Vagina (tissue), 2 donors: ENCODE data around the gene DRAM1. TPM values are rescaled to one million over a fixed set of nuclear protein-coding genes. Genes with fewer than 3 reads are reported as not detected.

Source experiments
- DNase-seq, 2 donors: peaks; one replicate each; pipeline ENCODE4 v3.0.0-alpha.2; 2017; ENCODE audit errors: extremely low spot score in 2 of 2
- H3K27ac ChIP-seq: fragments of 200-600 bp; sonication (generic); one replicate; pipeline ENCODE4 v1.5.1; 2019
- H3K27me3 ChIP-seq: fragments of 200-600 bp; sonication (generic); one replicate; pipeline ENCODE4 v1.5.1; 2019
- H3K36me3 ChIP-seq, 2 donors: fragments of 200-600 bp; sonication (generic); one replicate each; pipeline ENCODE4 v1.5.1; 2017 to 2019
- H3K4me1 ChIP-seq: fragments of 200-600 bp; sonication (generic); one replicate; pipeline ENCODE4 v1.5.1; 2019
- H3K4me3 ChIP-seq, 2 donors: fragments of 200-600 bp; sonication (generic); 1 replicate in 1 of 2; 2 replicates in 1 of 2; pipeline ENCODE4 v1.5.1; 2016 to 2019
- H3K9me3 ChIP-seq: fragments of 200-600 bp; sonication (generic); one replicate; pipeline ENCODE4 v1.5.1; 2019
- POLR2A ChIP-seq, 2 donors: fragments of 450-650 bp; IDR thresholded peaks; one replicate each; pipeline ENCODE4 v1.6.1; 2017; ENCODE audit warnings: antibody characterized with exemption in 2 of 2, mild to moderate bottlenecking in 2 of 2, moderate library complexity in 2 of 2
- POLR2AphosphoS5 ChIP-seq, 2 donors: sonication (generic); formaldehyde crosslinking; IDR thresholded peaks; one replicate each; pipeline ENCODE4 v1.9.0; 2017; ENCODE audit warnings: antibody characterized with exemption in 2 of 2, mild to moderate bottlenecking in 2 of 2, low read depth in 1 of 2; ENCODE audit not compliant: insufficient read depth in 1 of 2
- intact Hi-C: fragments of 100-400 bp; cut with DNase I; formaldehyde crosslinking; loops from one replicate; pipeline ENCODE4 v1.15.1; 2023
- total RNA-seq: library from RNA; depleted of rRNA; stranded (reverse); fragments of >200 nt; gene quantifications from one replicate; pipeline ENCODE4 v1.2.3, GENCODE V29; 2016
- TF ChIP-seq, protein P1 (sequence below), 3 experiments: fragments of 450-650 bp in 2 of 3; fragments of 200-600 bp in 1 of 3; sonication (generic) in 1 of 3; IDR thresholded peaks; one replicate each; pipeline ENCODE4 v1.5.1; 2017 to 2019; ENCODE audit warnings: antibody characterized with exemption in 3 of 3, mild to moderate bottlenecking in 2 of 3, moderate library complexity in 2 of 3

DRAM1 gene
- total RNA-seq, 1 donor from 2014 or later, result 18.9 TPM

GRCh38 chr12:101889211-101889752 is 11.9 kb downstream of the DRAM1 start:
- intact Hi-C loops, result no loop called here
- Histone ChIP-seq H3K4me3 (no peak overlapping the region), H3K9me3 (no peaks in the 10 kb centered on the region), H3K27me3 (no peaks in the 10 kb centered on the region), H3K36me3 (no peaks in the 10 kb centered on the region), H3K4me1 (peaks cover 11% of the 10 kb centered on the region), H3K27ac (no peak overlapping the region)
- TF ChIP-seq POLR2A (IDR thresholded peaks at IDR 0.05) (no peak), POLR2AphosphoS5 (IDR thresholded peaks at IDR 0.05; ENCODE audit: insufficient read depth in 1 of 2, low read depth in 1 of 2) (no peak)
- TF ChIP-seq, protein P1, sequence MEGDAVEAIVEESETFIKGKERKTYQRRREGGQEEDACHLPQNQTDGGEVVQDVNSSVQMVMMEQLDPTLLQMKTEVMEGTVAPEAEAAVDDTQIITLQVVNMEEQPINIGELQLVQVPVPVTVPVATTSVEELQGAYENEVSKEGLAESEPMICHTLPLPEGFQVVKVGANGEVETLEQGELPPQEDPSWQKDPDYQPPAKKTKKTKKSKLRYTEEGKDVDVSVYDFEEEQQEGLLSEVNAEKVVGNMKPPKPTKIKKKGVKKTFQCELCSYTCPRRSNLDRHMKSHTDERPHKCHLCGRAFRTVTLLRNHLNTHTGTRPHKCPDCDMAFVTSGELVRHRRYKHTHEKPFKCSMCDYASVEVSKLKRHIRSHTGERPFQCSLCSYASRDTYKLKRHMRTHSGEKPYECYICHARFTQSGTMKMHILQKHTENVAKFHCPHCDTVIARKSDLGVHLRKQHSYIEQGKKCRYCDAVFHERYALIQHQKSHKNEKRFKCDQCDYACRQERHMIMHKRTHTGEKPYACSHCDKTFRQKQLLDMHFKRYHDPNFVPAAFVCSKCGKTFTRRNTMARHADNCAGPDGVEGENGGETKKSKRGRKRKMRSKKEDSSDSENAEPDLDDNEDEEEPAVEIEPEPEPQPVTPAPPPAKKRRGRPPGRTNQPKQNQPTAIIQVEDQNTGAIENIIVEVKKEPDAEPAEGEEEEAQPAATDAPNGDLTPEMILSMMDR (IDR thresholded peaks at IDR 0.05), result no peak
- no peak for DNase-seq

DNA sequence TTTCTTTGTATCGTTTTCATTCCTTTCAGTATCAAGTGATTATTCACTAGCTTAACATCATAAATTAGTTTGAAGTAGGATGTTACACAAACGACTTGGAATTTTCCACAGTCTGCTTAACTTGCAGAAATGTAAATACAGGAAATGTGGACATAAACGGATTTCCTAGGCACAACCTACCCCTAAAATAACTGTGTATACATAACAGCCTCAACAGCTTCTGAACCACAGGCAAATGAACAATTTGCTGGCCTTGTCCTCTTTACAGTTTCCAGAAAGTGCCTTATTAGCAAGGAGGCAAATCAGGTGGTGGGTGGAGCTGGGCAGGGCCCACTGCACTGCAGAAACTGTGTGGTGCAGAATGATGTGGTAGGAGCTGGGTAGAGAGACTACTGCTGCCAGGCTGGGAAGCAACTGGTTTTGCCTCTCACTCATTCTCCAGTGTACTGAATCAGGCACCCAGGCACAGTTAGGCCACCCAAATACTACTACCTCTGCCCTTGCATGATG is 14.1 kb downstream of the DRAM1 start:
- Histone ChIP-seq H3K36me3 (no peaks in the 10 kb centered on the region), H3K27me3 (no peaks in the 10 kb centered on the region), H3K4me3 (peak overlapping the region in 1 of 2 donors; percentile 5), H3K27ac (peak overlapping the region; percentile 74), H3K4me1 (peaks cover 11% of the 10 kb centered on the region), H3K9me3 (no peaks in the 10 kb centered on the region)
- no peak for DNase-seq
- intact Hi-C loops, result no loop called here
- TF ChIP-seq POLR2AphosphoS5 (IDR thresholded peaks at IDR 0.05; ENCODE audit: insufficient read depth in 1 of 2, low read depth in 1 of 2), result peak in 1 of 2 donors; percentile 30
- no peak for TF ChIP-seq POLR2A (IDR thresholded peaks at IDR 0.05)

DNA sequence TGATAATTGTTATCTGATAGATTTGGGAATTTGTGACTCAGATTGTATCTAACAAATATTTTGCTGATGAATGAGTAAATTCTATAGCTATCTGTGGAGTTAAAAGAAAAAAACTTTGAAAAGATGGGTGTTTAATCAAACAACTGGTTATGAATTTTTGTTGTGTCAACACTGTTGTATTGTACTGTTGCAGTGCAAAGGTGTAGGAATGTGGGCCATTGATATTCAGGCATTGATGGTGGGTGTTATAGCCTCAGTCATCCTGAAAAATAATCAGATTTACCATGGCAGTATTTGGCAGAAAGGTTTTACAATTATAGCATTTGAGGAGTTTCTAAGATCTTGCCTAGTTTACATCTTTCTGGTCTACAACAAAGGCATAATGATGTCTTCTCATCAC is 15.4 kb downstream of the DRAM1 start:
- H3K27me3 ChIP-seq, result no peaks in the 10 kb centered on the region

GRCh38 chr12:101901777-101902176 is 24.4 kb downstream of the DRAM1 start:
- TF ChIP-seq POLR2AphosphoS5 (IDR thresholded peaks at IDR 0.05; ENCODE audit: insufficient read depth in 1 of 2, low read depth in 1 of 2) (no peak), POLR2A (IDR thresholded peaks at IDR 0.05) (no peak)
- TF ChIP-seq, protein P1 (IDR thresholded peaks at IDR 0.05), result no peak
- H3K36me3 ChIP-seq, result peaks cover 0 to 6% of the 10 kb centered on the region in 2 donors
- H3K9me3 ChIP-seq, result no peaks in the 10 kb centered on the region
- H3K4me1 ChIP-seq, result no peaks in the 10 kb centered on the region
- intact Hi-C loops, result no loop called here
- H3K27me3 ChIP-seq, result no peaks in the 10 kb centered on the region
- no peak overlapping the region for H3K4me3 ChIP-seq
- no peak for DNase-seq
- no peak overlapping the region for H3K27ac ChIP-seq

More for the DNA sequence above, 15.4 kb downstream of the DRAM1 start:
- DNase-seq, result no peak
- intact Hi-C loops, result no loop called here
- Histone ChIP-seq H3K9me3 (no peaks in the 10 kb centered on the region), H3K27ac (peak overlapping the region; percentile 24), H3K4me3 (no peak overlapping the region), H3K4me1 (peaks cover 11% of the 10 kb centered on the region), H3K36me3 (no peaks in the 10 kb centered on the region)
- TF ChIP-seq POLR2AphosphoS5 (IDR thresholded peaks at IDR 0.05; ENCODE audit: insufficient read depth in 1 of 2, low read depth in 1 of 2) (no peak), POLR2A (IDR thresholded peaks at IDR 0.05) (no peak)
- TF ChIP-seq, protein P1 (IDR thresholded peaks at IDR 0.05), result no peak

DNA sequence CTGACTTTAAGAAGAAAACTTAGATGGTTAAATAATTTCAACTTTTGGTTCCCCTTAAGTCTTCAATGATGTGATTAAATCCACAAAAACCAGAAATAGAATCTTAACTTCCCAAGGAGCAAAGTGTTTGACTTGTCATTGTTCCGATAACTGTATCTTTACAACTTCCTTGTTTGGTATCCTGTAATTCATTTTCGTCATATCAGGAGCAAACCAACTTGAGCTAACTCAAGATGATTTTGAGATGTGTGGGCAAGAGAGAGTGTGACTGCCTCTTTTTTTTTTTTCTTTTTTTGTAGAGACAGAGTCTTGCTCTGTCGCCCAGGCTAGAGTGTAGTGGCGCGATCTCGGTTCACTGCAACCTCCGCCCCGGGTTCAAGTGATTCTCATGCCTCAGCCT is 25.3 kb downstream of the DRAM1 start:
- TF ChIP-seq POLR2AphosphoS5 (IDR thresholded peaks at IDR 0.05; ENCODE audit: insufficient read depth in 1 of 2, low read depth in 1 of 2), result no peak
- TF ChIP-seq, protein P1 (IDR thresholded peaks at IDR 0.05), result no peak
- TF ChIP-seq POLR2A (IDR thresholded peaks at IDR 0.05), result no peak
- no peak for DNase-seq
- intact Hi-C loops, result no loop called here
- H3K9me3 ChIP-seq, result no peaks in the 10 kb centered on the region
- H3K27me3 ChIP-seq, result no peaks in the 10 kb centered on the region
- no peaks in the 10 kb centered on the region for H3K4me1 ChIP-seq
- no peak overlapping the region for H3K27ac ChIP-seq
- H3K36me3 ChIP-seq, result peaks cover 0 to 6% of the 10 kb centered on the region in 2 donors
- H3K4me3 ChIP-seq, result no peak overlapping the region
